SK-N-MC (cell line): ENCODE measurements around the gene DPYSL4.

Source experiments
- EZH2 ChIP-seq: fragments of 200-600 bp; sonication (generic); IDR thresholded peaks from one replicate; pipeline ENCODE4 v1.6.1; 2017; ENCODE audit warnings: antibody characterized with exemption
- FOXP2 ChIP-seq: optimal IDR thresholded peaks from 2 replicates; pipeline ENCODE3; 2011; ENCODE audit warnings: mild to moderate bottlenecking, moderate library complexity; ENCODE audit not compliant: insufficient read depth; ENCODE audit errors: extremely low read length, control extremely low read depth
- POLR2AphosphoS5 ChIP-seq: IDR thresholded peaks from 2 replicates; pipeline ENCODE4 v1.6.1; 2012; ENCODE audit warnings: mild to moderate bottlenecking, low read depth, low read length, borderline replicate concordance

GRCh38 chr10:132209978-132210530 is 23.3 kb downstream of the DPYSL4 start:
- TF ChIP-seq POLR2AphosphoS5 (no peak), EZH2 (no peak), FOXP2 (no peak)
